Measurements from ENCODE around the gene RAP2A.

The RAP2A gene

DNA sequence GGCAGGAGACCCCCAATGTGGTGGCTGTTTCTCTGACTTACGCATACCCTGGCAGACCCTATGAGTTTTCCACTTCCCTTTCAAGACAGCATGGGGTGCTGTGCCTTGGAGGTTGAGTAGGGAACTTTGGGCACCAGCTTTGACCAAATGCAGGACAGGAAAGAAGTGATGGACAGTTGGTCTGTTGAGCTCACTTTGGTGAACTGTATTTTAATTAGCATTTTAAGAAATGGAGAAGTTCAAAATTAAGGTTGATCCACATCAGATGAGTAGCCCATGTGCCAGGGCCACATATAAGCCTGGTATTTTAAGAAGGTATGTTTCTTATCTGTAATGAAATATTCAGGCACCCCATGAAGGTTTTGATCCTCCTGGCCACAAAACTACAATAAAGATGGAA, 46.1 kb upstream of the RAP2A start:
- Histone ChIP-seq H3K36me3 (ENCODE audit: insufficient read depth, low read length) (no peaks in the 10 kb centered on the region), H3K79me2 (ENCODE audit: insufficient read depth, low read length) (no peaks in the 10 kb centered on the region), H4K20me1 (ENCODE audit: insufficient read depth, low read length, poor library complexity, severe bottlenecking) (no peaks in the 10 kb centered on the region), H3K9me3 (ENCODE audit: insufficient read depth, low read depth, low read length) (no peaks in the 10 kb centered on the region), H3F3A (ENCODE audit: low read depth) (no peaks in the 10 kb centered on the region), H3K4me3 (ENCODE audit: low read length, poor library complexity, severe bottlenecking) (no peak overlapping the region), H3K9ac (ENCODE audit: low read depth, low read length, poor library complexity, severe bottlenecking) (no peak overlapping the region), H3K27me3 (ENCODE audit: insufficient read depth, low read length, poor library complexity, severe bottlenecking) (no peaks in the 10 kb centered on the region), H2AFZ (ENCODE audit: low read length) (no peak overlapping the region), H3K4me2 (ENCODE audit: low read depth, low read length, poor library complexity, severe bottlenecking) (peak overlapping the region; percentile 23), H3K9me2 (replicated peaks; ENCODE audit: low read depth, low read length) (no peaks in the 10 kb centered on the region), H3K4me1 (ENCODE audit: insufficient read depth, low read length, poor library complexity, severe bottlenecking) (peaks cover 18% of the 10 kb centered on the region)
- TF ChIP-seq, protein P1, sequence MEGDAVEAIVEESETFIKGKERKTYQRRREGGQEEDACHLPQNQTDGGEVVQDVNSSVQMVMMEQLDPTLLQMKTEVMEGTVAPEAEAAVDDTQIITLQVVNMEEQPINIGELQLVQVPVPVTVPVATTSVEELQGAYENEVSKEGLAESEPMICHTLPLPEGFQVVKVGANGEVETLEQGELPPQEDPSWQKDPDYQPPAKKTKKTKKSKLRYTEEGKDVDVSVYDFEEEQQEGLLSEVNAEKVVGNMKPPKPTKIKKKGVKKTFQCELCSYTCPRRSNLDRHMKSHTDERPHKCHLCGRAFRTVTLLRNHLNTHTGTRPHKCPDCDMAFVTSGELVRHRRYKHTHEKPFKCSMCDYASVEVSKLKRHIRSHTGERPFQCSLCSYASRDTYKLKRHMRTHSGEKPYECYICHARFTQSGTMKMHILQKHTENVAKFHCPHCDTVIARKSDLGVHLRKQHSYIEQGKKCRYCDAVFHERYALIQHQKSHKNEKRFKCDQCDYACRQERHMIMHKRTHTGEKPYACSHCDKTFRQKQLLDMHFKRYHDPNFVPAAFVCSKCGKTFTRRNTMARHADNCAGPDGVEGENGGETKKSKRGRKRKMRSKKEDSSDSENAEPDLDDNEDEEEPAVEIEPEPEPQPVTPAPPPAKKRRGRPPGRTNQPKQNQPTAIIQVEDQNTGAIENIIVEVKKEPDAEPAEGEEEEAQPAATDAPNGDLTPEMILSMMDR (conservative IDR thresholded peaks at IDR 0.05; ENCODE audit: low read length): no peak
- TF ChIP-seq EZH2phosphoT487 (IDR thresholded peaks at IDR 0.05; ENCODE audit: borderline replicate concordance): no peak

GRCh38 chr13:97388373-97388772, 45.6 kb upstream of the RAP2A start:
- TF ChIP-seq EZH2phosphoT487 (IDR thresholded peaks at IDR 0.05; ENCODE audit: borderline replicate concordance): no peak
- peaks cover 18% of the 10 kb centered on the region for H3K4me1 ChIP-seq (ENCODE audit: insufficient read depth, low read length, poor library complexity, severe bottlenecking)
- no peaks in the 10 kb centered on the region for H3K9me2 ChIP-seq (replicated peaks; ENCODE audit: low read depth, low read length)
- no peaks in the 10 kb centered on the region for H3K79me2 ChIP-seq (ENCODE audit: insufficient read depth, low read length)
- no peaks in the 10 kb centered on the region for H3K9me3 ChIP-seq (ENCODE audit: insufficient read depth, low read depth, low read length)
- no peak overlapping the region for H3K9ac ChIP-seq (ENCODE audit: low read depth, low read length, poor library complexity, severe bottlenecking)
- no peaks in the 10 kb centered on the region for H3K36me3 ChIP-seq (ENCODE audit: insufficient read depth, low read length)
- H3F3A ChIP-seq (ENCODE audit: low read depth): no peaks in the 10 kb centered on the region
- H3K4me2 ChIP-seq (ENCODE audit: low read depth, low read length, poor library complexity, severe bottlenecking): no peak overlapping the region
- H4K20me1 ChIP-seq (ENCODE audit: insufficient read depth, low read length, poor library complexity, severe bottlenecking): no peaks in the 10 kb centered on the region
- no peak overlapping the region for H2AFZ ChIP-seq (ENCODE audit: low read length)
- H3K4me3 ChIP-seq (ENCODE audit: low read length, poor library complexity, severe bottlenecking): no peak overlapping the region
- H3K27me3 ChIP-seq (ENCODE audit: insufficient read depth, low read length, poor library complexity, severe bottlenecking): no peaks in the 10 kb centered on the region

DNA sequence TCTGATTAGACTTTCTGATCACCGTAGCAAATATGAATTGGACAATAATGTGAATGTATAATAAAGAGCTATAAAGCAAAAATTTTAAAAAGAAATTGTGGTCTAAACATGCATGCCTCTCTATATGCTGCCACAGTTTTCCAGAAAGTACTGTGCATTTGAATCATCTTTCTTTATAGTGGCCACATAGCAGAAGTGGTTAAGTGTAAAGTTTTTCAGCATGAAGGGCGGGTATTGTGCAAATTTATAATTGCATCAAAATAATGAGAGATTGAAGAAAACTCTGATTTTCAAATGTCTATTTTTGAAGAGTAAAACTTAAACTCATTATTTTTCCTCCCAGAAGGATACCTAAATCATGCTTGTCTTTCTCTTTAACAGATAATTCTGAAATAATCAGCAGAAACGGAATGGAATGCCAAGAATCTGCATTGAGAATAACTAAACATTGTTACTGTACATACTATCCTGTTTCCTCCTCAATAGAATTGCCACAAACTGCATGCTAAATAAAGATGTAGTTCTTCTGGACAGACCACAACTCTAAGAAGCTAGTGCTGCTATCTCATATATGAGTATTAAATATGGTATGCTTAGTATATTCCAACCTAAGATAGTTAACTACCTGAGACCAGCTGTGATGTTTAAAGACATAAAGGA, 42.9 kb upstream of the RAP2A start:
- Histone ChIP-seq H3K27me3 (ENCODE audit: insufficient read depth, low read length, poor library complexity, severe bottlenecking) (no peaks in the 10 kb centered on the region), H3K79me2 (ENCODE audit: insufficient read depth, low read length) (no peaks in the 10 kb centered on the region), H3K9ac (ENCODE audit: low read depth, low read length, poor library complexity, severe bottlenecking) (no peak overlapping the region), H3K9me3 (ENCODE audit: insufficient read depth, low read depth, low read length) (no peaks in the 10 kb centered on the region), H3K36me3 (ENCODE audit: insufficient read depth, low read length) (no peaks in the 10 kb centered on the region), H3K4me3 (ENCODE audit: low read length, poor library complexity, severe bottlenecking) (no peak overlapping the region), H3K4me2 (ENCODE audit: low read depth, low read length, poor library complexity, severe bottlenecking) (no peak overlapping the region), H3K4me1 (ENCODE audit: insufficient read depth, low read length, poor library complexity, severe bottlenecking) (peaks cover 18% of the 10 kb centered on the region), H2AFZ (ENCODE audit: low read length) (no peak overlapping the region), H3K9me2 (replicated peaks; ENCODE audit: low read depth, low read length) (no peaks in the 10 kb centered on the region), H4K20me1 (ENCODE audit: insufficient read depth, low read length, poor library complexity, severe bottlenecking) (no peaks in the 10 kb centered on the region), H3F3A (ENCODE audit: low read depth) (no peaks in the 10 kb centered on the region)
- TF ChIP-seq, protein P1 (conservative IDR thresholded peaks at IDR 0.05; ENCODE audit: low read length): no peak
- TF ChIP-seq EZH2phosphoT487 (IDR thresholded peaks at IDR 0.05; ENCODE audit: borderline replicate concordance): no peak

DNA sequence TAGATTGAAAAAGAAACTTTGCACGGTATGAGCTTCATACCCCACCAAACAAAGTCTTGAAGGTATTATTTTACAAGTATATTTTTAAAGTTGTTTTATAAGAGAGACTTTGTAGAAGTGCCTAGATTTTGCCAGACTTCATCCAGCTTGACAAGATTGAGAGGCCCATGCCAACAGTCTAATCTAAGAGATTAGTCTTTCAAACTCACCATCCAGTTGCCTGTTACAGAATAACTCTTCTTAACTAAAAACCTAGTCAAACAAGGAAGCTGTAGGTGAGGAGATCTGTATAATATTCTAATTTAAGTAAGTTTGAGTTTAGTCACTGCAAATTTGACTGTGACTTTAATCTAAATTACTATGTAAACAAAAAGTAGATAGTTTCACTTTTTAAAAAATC, 41.9 kb upstream of the RAP2A start:
- Histone ChIP-seq H4K20me1 (ENCODE audit: insufficient read depth, low read length, poor library complexity, severe bottlenecking) (no peaks in the 10 kb centered on the region), H3F3A (ENCODE audit: low read depth) (no peaks in the 10 kb centered on the region), H3K36me3 (ENCODE audit: insufficient read depth, low read length) (no peaks in the 10 kb centered on the region)

More for the DNA sequence above, 41.9 kb upstream of the RAP2A start:
- Histone ChIP-seq H3K9ac (ENCODE audit: low read depth, low read length, poor library complexity, severe bottlenecking) (no peak overlapping the region), H3K9me2 (replicated peaks; ENCODE audit: low read depth, low read length) (no peaks in the 10 kb centered on the region), H3K4me2 (ENCODE audit: low read depth, low read length, poor library complexity, severe bottlenecking) (no peak overlapping the region), H3K9me3 (ENCODE audit: insufficient read depth, low read depth, low read length) (no peaks in the 10 kb centered on the region), H3K4me1 (ENCODE audit: insufficient read depth, low read length, poor library complexity, severe bottlenecking) (peaks cover 13% of the 10 kb centered on the region), H3K79me2 (ENCODE audit: insufficient read depth, low read length) (no peaks in the 10 kb centered on the region), H3K4me3 (ENCODE audit: low read length, poor library complexity, severe bottlenecking) (no peak overlapping the region), H3K27me3 (ENCODE audit: insufficient read depth, low read length, poor library complexity, severe bottlenecking) (no peaks in the 10 kb centered on the region), H2AFZ (ENCODE audit: low read length) (no peak overlapping the region)
- no peak for TF ChIP-seq EZH2phosphoT487 (IDR thresholded peaks at IDR 0.05; ENCODE audit: borderline replicate concordance)
- TF ChIP-seq, protein P1 (conservative IDR thresholded peaks at IDR 0.05; ENCODE audit: low read length): no peak
